Ascending aorta (tissue), 2 donors: ENCODE measurements around the gene ZNF37A. TPM values are rescaled to one million over a fixed set of nuclear protein-coding genes. Genes with fewer than 3 reads are reported as not detected.
A peak's percentile ranks its signal among the peaks of the same experiment; 100 is the strongest.
"Not testable (repeated sequence)": the region's sequence is repeated elsewhere in the genome, so short reads cannot be mapped to it uniquely, and the experiment has no call there.

Experiments used
- DNase-seq, 2 donors: peaks; one replicate each; pipeline ENCODE4 v3.0.0-alpha.2; 2019; ENCODE audit warnings: low spot score in 2 of 2
- H3K27ac ChIP-seq, 2 donors: fragments of 200-600 bp; sonication (generic); one replicate each; pipeline ENCODE4 v1.5.1; 2016 to 2017; ENCODE audit warnings: mild to moderate bottlenecking in 1 of 2
- H3K27me3 ChIP-seq: fragments of 200-600 bp; sonication (generic); one replicate; pipeline ENCODE4 v1.5.1; 2017
- H3K36me3 ChIP-seq, 2 donors: fragments of 200-600 bp; sonication (generic); one replicate each; pipeline ENCODE4 v1.5.1; 2016
- H3K4me1 ChIP-seq, 2 donors: fragments of 200-600 bp; sonication (generic); one replicate each; pipeline ENCODE4 v1.5.1; 2016 to 2017; ENCODE audit warnings: mild to moderate bottlenecking in 1 of 2
- H3K4me3 ChIP-seq, 2 donors: fragments of 200-600 bp; sonication (generic); one replicate each; pipeline ENCODE4 v1.5.1; 2016 to 2017; ENCODE audit warnings: mild to moderate bottlenecking in 1 of 2
- H3K9me3 ChIP-seq, 2 donors: fragments of 200-600 bp; sonication (generic); one replicate each; pipeline ENCODE4 v1.5.1; 2016
- CTCF ChIP-seq, 3 experiments: fragments of 200-600 bp in 2 of 3; fragments of 450-650 bp in 1 of 3; sonication (generic) in 2 of 3; IDR thresholded peaks; one replicate each; pipeline ENCODE4 v1.5.1; 2016 to 2019; ENCODE audit warnings: antibody characterized with exemption in 3 of 3, mild to moderate bottlenecking in 1 of 3, moderate library complexity in 1 of 3
- intact Hi-C: fragments of 100-400 bp; cut with DNase I; formaldehyde crosslinking; loops from one replicate; pipeline ENCODE4 v1.15.1; 2023
- total RNA-seq: library from RNA; depleted of rRNA; stranded (reverse); fragments of >200 nt; gene quantifications from one replicate; pipeline ENCODE4 v1.1.0, GENCODE V29; 2016

ZNF37A gene
- total RNA-seq, result 2.8 TPM

- H3K27ac ChIP-seq, result peak within 1 kb of the TSS; percentile 83 to 89
- peak; percentile 83 to 97 for DNase-seq
Measured at GRCh38 chr10:38094158-38094926, at the start of gene ZNF37A. Gene ZNF37A, plus strand, starts transcription at chr10:38094337. Its CDS starts 2,281 bp downstream, at chr10:38096618.

GRCh38 chr10:38045129-38045528 lies 49.0 kb upstream of the ZNF37A start:
- no peak for DNase-seq
- no peak for TF ChIP-seq CTCF (IDR thresholded peaks at IDR 0.05)
- H3K27ac ChIP-seq, result no peak overlapping the region
- intact Hi-C loops, result no loop called here
- no peaks in the 10 kb centered on the region for H3K4me1 ChIP-seq
- no peak overlapping the region for H3K4me3 ChIP-seq
- no peaks in the 10 kb centered on the region for H3K27me3 ChIP-seq
- H3K36me3 ChIP-seq, result peaks cover 11 to 71% of the 10 kb centered on the region in 2 donors
- H3K9me3 ChIP-seq, result peaks cover 5 to 11% of the 10 kb centered on the region in 2 donors

More at GRCh38 chr10:38094158-38094926, at the start of gene ZNF37A:
- H3K4me1 ChIP-seq, result peaks cover 6% of the 10 kb centered on the region in 2 donors
- peak within 1 kb of the TSS; percentile 89 to 90 for H3K4me3 ChIP-seq
- H3K9me3 ChIP-seq, result peaks cover 5 to 6% of the 10 kb centered on the region in 2 donors
- no peaks in the 10 kb centered on the region for H3K27me3 ChIP-seq
- no peak for TF ChIP-seq CTCF (IDR thresholded peaks at IDR 0.05)
- peaks cover 34 to 37% of the 10 kb centered on the region in 2 donors for H3K36me3 ChIP-seq
- intact Hi-C loops, result loop anchor here (1.0 to 5.0 kb wide), 3 partner anchors 84 to 237 kb away; partner anchors contain the start of genes ZNF248, ZNF25 and ZNF33A

- Histone ChIP-seq H3K4me3 (no peak overlapping the region), H3K36me3 (peaks cover 17 to 65% of the 10 kb centered on the region in 2 donors), H3K4me1 (no peaks in the 10 kb centered on the region), H3K27ac (no peak overlapping the region), H3K9me3 (peaks cover 5 to 30% of the 10 kb centered on the region in 2 donors), H3K27me3 (no peaks in the 10 kb centered on the region)
- no peak for DNase-seq
- intact Hi-C loops, result no loop called here
- no peak for TF ChIP-seq CTCF (IDR thresholded peaks at IDR 0.05)
Measured at GRCh38 chr10:38047666-38048065, 46.5 kb upstream of the ZNF37A start.

- intact Hi-C loops, result no loop called here
Measured at GRCh38 chr10:38050212-38050611, 43.9 kb upstream of the ZNF37A start.

GRCh38 chr10:38054361-38054797 lies 39.8 kb upstream of the ZNF37A start:
- no peak for DNase-seq
- no peak for TF ChIP-seq CTCF (IDR thresholded peaks at IDR 0.05)
- peaks cover 33 to 74% of the 10 kb centered on the region in 2 donors for H3K9me3 ChIP-seq
- no peak overlapping the region for H3K27ac ChIP-seq
- H3K27me3 ChIP-seq, result no peaks in the 10 kb centered on the region
- H3K36me3 ChIP-seq, result peaks cover 49 to 78% of the 10 kb centered on the region in 2 donors
- intact Hi-C loops, result no loop called here
- H3K4me3 ChIP-seq, result no peak overlapping the region
- H3K4me1 ChIP-seq, result no peaks in the 10 kb centered on the region

More at GRCh38 chr10:38050212-38050611, 43.9 kb upstream of the ZNF37A start:
- Histone ChIP-seq H3K9me3 (peaks cover 26 to 55% of the 10 kb centered on the region in 2 donors), H3K4me3 (no peak overlapping the region), H3K27ac (no peak overlapping the region), H3K27me3 (no peaks in the 10 kb centered on the region), H3K4me1 (no peaks in the 10 kb centered on the region), H3K36me3 (peaks cover 30 to 76% of the 10 kb centered on the region in 2 donors)
- DNase-seq, result no peak
- no peak for TF ChIP-seq CTCF (IDR thresholded peaks at IDR 0.05)

GRCh38 chr10:38055274-38055894 lies 38.8 kb upstream of the ZNF37A start:
- H3K4me3 ChIP-seq, DNase-seq, H3K27ac ChIP-seq, H3K4me1 ChIP-seq, H3K27me3 ChIP-seq, intact Hi-C loops: not testable (repeated sequence)
- peaks cover 33 to 72% of the 10 kb centered on the region in 2 donors for H3K9me3 ChIP-seq
- H3K36me3 ChIP-seq, result peaks cover 54 to 78% of the 10 kb centered on the region in 2 donors

- H3K27ac ChIP-seq, H3K4me1 ChIP-seq, H3K4me3 ChIP-seq, DNase-seq, H3K27me3 ChIP-seq, intact Hi-C loops, H3K36me3 ChIP-seq: not testable (repeated sequence)
- H3K9me3 ChIP-seq, result peaks cover 0 to 13% of the 10 kb centered on the region in 2 donors
Measured at GRCh38 chr10:38069663-38070062, 24.5 kb upstream of the ZNF37A start.
